DMS53 (cell line): ENCODE measurements around the gene ATP8A2.
A peak's percentile ranks its signal among the peaks of the same experiment; 100 is the strongest.
"Not testable (repeated sequence)": the region's sequence is repeated elsewhere in the genome, so short reads cannot be mapped to it uniquely, and the experiment has no call there.

Experiments used
- DNase-seq: peaks from one replicate; lab custom pipeline; 2025; lab: John Stamatoyannopoulos, UW

ATP8A2 gene

DNA sequence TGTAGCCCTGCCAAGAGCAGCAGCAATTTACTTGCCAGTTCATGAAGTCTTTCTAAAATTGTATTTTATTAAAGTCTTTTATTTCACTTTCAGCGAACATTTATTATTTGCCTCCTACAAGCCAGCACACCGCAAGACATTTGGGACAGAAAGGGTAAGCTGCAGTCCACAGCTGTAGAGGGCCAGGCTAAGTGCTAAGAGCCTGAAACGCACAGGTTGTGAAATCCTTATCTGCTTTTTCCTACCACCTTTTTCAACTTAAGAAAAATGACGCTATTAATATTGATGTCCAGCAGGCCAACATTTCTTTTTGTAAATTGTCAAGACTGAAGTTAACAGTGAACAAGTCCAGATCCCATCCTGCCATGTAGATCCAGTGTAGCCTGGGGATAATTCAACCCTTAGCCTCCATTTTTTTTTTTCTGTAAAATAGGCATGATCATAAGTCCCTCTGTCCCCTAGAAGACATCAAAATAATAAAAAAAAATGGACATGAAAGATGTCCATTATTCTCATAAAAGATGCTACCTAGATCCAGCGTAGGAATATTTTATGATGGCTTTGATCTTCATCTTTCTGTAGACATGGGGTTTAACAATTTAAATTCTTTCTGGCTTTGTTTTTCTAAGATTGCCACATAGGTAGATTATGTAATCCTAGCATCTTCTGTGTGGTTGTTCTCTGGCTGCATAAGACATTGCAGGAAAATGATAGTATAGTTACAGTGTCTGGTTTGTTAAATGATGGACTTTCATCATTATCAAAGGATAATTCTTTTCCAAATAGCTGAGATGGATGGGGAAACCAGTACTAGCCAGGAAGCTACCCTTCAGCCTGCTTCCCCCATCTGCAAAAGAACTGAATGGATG is 551.7 kb downstream of the ATP8A2 start:
- no peak for DNase-seq

DNA sequence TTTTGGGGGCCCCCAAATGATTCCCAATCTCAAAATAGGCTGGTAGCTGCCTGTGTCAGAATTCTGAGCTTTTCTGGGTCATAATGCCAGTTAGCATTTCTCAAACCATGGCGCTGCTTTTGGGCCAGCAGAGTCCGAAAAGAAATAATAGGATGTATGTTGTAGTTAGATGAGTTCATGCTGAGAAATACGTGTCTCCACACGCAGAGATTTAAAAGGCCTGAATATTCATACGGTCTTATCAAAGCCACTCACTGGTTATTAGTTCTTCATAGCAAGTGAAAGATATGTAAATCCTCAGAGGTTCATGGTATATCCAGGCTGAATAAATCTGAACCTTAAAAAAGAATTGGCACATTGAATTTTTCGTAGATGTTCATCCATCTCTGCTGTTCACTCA is 555.6 kb downstream of the ATP8A2 start:
- DNase-seq: no peak

DNA sequence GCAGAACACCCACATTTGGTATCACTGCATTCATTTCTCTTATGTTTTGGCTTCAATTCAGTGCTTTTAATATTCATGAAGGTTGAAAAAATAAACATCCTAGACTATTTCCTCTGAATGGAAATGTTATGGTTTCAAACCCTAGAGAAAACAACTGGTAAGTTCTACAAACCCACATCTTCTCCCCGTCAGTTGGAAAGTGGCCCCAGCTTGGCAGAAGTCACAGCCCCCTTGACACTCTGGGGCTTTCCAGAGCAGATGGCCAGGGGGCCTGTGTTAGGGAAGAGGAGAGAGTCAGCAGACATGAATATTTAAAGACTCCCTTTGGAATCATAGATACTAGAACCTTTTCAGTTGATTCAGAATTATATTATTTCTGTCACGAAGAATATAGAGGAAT is 556.2 kb downstream of the ATP8A2 start:
- DNase-seq: no peak

DNA sequence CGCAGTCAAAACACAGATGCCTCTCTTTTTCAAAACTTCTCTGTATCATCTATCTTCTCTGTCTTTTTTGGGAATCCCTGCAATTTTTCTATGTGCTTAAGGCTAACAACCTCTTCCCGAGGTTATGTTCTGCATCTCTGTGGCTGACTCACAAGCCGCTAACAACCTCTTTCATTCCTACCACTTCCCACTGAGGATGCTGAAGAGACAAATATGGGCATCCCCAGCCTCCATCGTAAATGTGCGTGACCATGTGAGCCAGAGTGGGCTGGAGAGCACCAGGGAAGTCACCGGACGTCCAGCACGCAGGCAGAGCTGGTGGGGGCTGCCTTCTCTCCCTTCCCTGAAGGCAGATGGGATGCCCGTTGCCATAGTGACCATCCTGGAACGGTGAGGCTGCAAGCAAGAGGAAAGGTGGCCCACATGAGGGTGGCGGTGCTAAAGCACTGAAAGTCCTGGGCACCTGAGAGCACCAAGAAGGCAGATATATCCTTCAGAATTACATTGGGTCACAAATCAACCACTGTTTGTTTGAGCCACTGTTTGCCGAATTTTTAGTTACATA is 557.2 kb downstream of the ATP8A2 start:
- no peak for DNase-seq

DNA sequence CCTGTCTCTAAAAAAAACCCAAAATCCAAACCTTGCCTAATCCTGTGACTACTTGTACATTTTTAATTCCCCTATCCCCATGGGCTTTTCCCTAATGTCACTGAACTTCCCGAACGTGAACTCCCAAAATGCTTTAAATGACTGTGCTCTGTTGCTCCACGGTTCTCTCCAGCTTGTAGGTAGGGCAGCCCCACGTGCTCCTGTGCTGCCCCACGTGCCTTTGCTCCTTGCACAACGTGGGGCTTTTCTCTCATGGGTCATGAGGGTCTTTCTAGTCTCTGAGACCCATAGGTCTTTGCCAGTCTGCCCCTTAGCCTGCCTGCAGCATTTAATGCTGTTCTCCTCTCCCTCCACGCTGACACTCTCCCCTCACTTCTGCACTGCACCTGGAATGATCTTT is 558.0 kb downstream of the ATP8A2 start:
- DNase-seq: no peak

DNA sequence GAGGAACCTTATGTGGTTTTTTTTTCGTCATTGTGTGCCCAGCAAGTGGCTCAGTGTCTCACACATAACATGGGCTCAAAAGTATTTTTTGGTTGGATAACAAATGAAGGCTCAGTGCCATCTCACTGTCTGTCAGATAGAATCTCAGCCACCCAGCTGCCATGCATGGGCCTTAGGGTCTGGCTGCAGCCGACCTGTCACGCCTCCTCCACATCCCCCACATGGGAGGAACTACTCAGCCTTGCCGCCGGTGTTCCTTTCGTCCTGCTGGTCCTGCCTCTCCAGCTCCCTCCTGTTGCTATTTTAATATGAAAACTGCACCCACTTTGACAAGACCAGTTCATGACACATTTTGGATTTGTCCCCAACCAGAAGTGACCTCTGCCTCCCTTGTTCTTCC is 558.9 kb downstream of the ATP8A2 start:
- no peak for DNase-seq

DNA sequence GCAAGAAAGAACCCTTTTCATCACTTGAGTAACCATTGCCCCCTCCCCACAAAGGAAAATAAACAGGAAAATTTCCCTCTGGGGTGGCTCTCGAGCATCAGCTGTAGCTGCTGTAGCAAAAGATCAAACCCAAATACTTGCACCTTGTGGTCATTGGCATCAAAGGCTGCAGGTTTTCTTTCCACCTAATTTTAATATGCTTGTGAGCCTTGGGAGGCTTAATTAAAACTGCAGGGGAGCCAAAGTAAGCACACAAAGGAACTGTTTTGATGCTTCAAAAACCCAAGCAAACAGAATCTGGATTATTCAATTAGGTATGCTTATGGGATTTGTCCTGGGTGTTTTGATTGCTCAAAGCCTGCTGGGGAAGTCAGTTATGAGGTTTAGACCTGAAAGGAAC is 560.6 kb downstream of the ATP8A2 start:
- DNase-seq: no peak

DNA sequence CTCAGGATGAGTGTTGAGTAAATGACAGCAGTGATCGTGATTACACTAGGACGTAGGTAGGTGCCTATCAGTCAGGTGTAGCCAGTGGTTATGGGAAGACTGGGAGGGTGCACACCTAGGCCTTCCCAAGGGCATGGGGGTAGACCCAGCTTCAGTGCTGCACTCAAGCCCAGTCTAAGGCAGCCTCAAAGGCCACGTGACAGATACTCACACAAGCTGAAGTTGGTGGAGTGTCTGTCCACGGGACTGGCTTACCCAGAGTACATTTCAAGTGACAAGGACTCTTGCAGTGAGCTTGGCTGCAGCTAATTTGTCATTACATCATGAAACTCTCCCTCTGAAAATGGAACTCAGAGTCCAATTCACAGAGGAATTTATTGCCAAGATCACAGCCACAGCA is 561.7 kb downstream of the ATP8A2 start:
- no peak for DNase-seq

DNA sequence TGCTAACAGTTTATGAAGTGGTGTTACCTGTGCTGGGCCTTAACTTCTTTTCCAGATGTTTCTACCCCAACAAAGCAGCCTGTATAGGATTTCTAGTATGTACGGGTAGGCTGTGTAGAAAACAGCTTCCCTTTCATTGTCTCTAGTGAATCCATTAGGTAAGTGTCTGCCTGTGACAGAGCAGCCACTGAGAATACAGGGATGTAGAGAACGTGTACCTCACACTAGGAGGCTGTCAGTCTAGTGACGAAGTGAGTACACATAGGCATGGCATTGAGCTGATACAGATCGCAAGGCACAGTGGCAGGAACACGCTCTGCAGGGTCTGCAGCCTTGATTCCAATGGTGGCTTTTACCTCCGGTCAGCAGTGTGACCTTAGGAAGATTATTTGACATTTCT is 562.4 kb downstream of the ATP8A2 start:
- no peak for DNase-seq

DNA sequence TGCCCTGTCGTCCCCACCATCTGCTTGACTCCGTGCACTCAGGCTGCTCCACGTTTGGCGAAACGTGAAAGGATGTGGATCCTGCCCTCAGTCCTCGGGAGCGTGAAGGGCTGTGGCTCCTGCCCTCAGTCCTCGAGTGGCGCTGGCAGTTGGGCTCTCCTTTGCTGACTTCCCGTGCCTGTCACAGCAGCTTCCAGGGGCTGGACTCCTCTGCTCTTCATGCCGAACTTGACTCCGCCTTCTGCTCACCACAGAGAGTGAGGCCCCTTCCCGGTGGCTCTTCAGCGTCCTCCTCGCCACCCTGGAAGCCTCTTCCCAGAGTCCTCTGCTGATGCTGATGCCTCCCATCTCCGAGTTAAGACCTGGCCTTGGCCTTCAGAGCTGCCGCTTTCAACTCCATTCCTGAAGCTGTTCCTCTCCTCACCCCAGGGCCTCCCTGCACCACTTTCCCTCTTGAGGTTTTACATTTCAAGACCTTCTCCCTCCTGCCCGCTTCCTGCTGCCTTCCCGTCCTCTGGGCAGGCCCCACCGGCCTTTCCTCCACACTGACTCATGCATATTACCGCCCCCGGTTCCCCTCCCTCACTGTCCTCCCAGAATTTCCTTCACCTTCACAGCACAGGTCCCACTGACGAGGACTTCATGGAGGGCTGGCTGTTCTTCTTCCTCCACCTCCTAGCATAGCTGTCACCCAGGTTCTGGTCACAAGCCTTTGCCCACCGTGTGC is 568.4 kb downstream of the ATP8A2 start:
- DNase-seq: no peak

DNA sequence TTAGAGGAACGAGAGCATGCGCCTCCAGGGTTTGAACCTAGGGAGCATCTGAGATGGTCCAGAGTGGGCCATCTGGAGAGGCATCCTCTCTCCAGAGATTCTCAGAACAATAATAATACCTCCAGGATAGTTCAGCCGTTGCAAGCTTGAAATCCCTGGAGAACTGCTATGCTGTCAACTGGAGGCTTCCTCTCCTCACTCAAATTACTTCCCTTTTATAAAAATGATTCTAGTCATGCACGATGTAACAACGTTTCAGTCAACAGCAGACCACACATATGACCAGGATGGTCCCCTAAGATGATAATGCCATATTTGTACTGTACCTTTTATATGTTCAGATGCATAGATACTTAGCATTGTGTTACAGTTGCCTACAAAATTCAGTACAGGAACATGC is 571.3 kb downstream of the ATP8A2 start:
- DNase-seq: no peak

DNA sequence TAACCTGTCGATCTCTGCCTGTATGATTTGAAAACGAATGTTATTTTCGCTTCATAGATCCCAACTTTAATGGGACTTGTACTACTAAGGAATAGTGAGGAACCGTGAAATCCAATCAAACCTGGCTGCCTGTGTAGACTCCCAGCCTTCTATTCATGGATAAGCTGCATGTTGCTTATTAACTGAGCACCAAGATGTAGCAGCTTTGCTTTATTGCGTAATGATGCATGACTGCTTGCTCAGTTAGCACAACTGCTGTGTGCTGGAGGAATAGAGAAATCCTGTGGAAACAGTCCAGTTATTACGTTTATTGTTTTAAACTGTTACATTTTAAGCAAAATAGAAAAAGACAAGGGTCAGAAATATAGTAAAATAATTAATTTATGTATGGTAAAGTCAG is 571.9 kb downstream of the ATP8A2 start:
- no peak for DNase-seq

DNA sequence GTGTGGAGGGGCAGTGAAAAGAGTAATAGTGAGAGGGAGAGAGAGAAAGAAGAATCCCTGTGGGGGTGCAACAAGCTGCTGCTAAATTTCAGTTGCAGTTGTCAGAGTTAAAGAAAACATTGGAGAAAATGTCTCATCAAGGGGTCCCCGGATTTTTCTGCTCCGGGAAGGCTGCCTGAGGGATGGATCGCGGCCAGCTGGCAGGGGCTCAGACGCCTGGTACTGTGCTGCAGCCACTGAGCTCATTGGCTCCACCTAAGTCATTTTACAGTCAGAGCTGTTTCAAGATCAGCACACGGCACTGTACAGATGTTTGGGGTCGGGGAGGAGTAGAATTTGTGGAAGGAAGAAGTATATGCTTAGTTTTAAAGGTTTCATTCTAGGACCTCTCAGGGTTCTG is 573.8 kb downstream of the ATP8A2 start:
- no peak for DNase-seq

DNA sequence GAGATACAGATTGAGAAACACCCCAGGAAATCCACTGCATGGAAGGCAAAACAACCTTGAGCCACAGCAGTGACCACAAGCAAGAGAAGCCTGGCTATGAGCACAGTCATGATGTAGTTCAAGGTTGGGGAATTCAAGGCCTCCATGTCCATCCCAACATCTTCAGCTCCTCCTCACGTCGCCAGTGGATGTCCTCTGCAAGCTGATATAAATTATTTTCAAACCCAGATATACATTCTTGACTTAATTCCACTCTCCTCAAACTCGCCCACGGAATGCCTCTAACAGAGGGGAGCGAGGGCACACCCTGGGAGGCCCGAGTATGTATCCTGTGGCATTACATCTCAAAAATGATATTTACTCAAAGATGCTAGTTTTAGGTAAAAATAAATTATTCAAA is 574.5 kb downstream of the ATP8A2 start:
- no peak for DNase-seq

DNA sequence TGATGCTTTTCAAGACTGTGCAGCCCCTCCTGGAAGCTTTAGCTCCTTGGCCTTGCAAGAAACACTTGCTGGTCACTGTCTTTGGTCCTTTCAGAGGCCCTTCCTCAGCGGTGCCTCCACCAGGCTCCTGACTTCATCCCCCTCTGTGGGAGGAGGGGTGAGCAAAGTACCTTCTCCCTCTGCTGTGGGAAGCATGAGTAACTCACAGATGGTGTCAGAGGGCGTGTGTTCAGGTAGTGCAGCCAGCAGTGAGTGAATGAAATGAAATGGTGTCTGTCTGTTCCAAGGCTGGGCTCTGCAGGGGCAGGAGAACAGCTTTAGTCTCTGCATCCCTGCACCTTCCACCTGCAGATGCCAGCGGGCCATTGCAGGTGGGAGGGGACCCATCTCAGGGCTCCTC is 577.1 kb downstream of the ATP8A2 start:
- DNase-seq: no peak

DNA sequence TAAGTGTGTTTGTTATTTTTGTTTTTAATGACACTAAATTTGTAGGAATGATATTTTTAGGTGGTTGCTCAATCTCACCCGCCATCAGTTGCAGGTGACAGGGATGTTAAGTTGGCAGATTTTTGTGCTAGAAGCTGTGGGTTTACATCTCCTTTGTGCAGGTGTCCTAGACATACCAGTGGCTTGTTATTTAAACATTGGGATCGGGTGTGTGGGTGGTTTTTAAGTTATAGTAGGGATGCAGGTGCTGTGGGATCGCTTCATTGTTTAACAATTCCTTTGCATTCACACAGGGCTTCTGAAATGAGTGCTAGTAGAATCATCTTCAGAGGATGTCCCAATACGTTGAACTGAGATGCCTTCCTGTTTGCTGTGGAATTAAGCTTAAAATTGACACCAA is 580.1 kb downstream of the ATP8A2 start:
- no peak for DNase-seq

DNA sequence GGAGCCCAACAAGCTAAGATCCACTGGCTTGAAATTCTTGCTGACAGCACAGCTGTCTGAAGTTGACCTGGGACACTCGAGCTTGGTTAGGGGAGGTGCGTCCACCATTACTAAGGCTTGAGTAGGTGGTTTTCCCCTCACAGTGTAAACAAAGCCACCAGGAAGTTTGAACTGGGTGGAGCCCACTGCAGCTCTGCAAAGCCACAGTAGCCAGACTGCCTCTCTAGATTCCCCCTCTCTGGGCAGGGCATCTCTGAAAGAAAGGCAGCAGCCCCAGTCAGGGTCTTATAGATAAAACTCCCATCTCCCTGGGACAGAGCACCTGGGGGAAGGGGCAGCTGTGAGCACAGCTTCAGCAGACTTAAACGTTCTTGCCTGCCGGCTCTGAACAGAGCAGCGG is 582.3 kb downstream of the ATP8A2 start:
- DNase-seq: peak; percentile 25

DNA sequence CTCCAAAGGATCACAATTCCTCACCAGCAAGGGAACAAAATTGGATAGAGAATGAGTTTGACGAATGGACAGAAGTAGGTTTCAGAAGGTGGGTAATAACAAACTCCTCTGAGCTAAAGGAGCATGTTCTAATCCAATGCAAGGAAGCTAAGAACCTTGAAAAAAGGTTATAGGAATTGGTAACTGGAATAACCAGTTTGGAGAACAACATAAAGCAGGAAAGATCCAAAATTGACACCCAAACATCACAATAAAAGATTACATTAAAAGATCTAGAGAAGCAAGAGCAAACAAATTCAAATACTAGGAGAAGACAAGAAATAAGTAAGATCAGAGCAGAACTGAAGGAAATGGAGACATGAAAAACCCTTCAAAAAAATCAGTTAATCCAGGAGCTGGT is 583.2 kb downstream of the ATP8A2 start:
- not testable (repeated sequence) for DNase-seq

DNA sequence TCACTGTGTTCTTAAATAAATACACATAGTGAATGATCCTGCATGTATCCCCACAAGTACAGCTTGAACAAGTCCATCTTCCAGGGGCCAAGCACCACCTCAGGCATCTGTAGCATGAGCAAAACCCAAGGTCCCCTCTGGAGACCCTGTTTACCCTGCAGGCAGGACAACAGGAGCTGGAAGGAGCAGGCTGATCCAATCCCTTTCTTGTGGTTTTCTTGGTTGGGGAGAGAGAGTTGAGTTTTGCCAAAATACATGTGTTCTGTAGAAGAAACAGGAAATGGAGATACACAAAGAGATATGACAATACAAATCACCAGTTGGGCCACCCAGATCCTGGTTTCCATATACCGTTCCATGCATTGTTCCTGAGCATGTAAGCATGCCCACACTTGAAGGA is 587.2 kb downstream of the ATP8A2 start:
- DNase-seq: no peak

DNA sequence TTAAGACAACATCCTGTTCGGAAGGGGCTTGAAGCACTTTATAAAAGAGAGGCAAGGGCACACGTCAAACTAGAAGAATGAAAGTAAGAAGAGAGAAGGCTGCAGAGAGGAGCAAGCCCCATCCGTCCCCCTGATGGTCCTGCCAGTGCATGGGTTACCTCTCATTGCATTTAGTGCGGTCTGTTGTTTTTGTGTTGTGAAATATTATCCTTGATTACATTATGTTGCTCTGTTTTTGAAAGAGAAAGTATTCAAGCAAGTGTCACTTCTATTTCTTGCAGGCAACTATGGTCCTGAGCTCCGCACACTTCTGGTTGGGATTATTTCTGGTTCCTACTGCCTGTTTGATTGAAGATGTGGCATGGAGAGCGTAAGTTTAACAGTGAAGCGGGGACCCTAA is 589.5 kb downstream of the ATP8A2 start:
- DNase-seq: no peak

DNA sequence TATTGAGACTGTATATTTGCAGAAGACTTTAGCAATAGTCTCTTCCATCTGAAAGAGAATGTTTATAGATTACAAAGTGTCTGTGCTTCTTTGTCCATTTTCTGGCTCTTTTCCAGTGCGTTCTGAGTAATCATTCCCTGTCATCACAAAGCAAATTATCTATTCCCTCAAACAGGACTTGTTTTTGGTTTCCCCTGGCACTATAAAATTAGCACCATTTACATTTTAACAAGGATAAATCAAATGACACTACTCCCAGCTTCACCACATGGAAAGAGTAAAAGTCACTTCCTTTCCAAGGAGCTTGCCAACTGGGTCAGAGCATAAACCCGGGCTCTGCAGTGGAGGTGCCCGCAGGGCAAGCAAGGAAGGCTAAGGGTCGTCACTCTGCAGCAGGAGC is 591.9 kb downstream of the ATP8A2 start:
- no peak for DNase-seq

DNA sequence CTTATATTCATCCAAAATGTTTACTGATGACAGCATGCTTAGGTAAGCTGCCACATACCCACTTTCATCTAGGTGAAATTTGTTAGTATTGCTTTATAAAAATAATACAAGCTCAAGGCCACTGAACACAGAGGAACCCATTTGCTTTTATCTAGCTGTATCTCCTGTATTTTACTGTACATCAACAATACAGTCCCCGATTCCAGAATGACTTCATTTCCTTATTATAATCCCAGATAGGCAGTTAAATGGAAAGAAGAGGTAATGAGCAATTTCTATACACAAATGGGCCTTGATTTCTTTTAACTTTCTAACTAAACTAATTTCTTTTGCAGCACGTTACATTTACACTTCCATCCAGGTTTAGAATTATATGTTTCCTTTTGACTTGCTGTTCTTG is 593.8 kb downstream of the ATP8A2 start:
- no peak for DNase-seq

DNA sequence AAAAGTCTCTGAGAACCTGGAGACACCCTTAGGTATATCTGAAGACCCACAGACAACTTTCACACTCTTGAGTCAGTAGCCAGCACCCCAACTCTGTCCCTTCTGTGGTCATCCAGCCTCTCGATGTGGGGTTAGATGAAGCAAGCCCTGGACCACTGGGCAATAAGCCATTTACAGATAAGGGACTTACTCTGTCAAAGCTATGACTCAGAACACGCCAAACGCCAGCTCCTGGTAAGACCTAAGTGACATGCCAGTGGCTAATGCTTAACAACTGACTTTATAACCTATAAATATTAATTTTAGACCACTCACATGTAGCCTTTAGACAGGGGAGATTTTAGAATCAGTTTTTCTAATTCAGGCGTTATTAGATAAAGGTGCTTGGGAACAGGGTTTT is 594.3 kb downstream of the ATP8A2 start:
- DNase-seq: no peak
